ENCODE data around the gene HSCB.
A peak's percentile ranks its signal among the peaks of the same experiment; 100 is the strongest.
"Not testable (repeated sequence)": the region's sequence is repeated elsewhere in the genome, so short reads cannot be mapped to it uniquely, and the experiment has no call there.

Gene HSCB

GRCh38 chr22:28742562-28742962, 723 bp downstream of the HSCB start:
- H3K4me3 ChIP-seq (ENCODE audit: low read depth in 1 of 2, low read length in 2 of 2), result peak overlapping the region; percentile 85 to 92
- peaks cover 20 to 35% of the 10 kb centered on the region in 2 donors for H3K36me3 ChIP-seq (ENCODE audit: control insufficient read depth in 1 of 2, insufficient read depth in 2 of 2, low read length in 2 of 2)
- no peaks in the 10 kb centered on the region for H3K9me3 ChIP-seq (ENCODE audit: control insufficient read depth in 1 of 2, low read length in 2 of 2)
- H3K27ac ChIP-seq (ENCODE audit: low read length), result peak overlapping the region; percentile 97
- H3K27me3 ChIP-seq (ENCODE audit: low read depth, low read length), result no peaks in the 10 kb centered on the region
- H3K4me1 ChIP-seq (ENCODE audit: control insufficient read depth in 1 of 2, insufficient read depth in 2 of 2, low read length in 2 of 2), result peaks cover 0 to 15% of the 10 kb centered on the region in 2 donors

GRCh38 chr22:28743852-28744251, 2.0 kb downstream of the HSCB start:
- Histone ChIP-seq H3K4me1 (ENCODE audit: control insufficient read depth in 1 of 2, insufficient read depth in 2 of 2, low read length in 2 of 2) (peaks cover 0 to 15% of the 10 kb centered on the region in 2 donors), H3K27me3 (ENCODE audit: low read depth, low read length) (no peaks in the 10 kb centered on the region), H3K27ac (ENCODE audit: low read length) (no peak overlapping the region), H3K9me3 (ENCODE audit: control insufficient read depth in 1 of 2, low read length in 2 of 2) (no peaks in the 10 kb centered on the region), H3K4me3 (ENCODE audit: low read depth in 1 of 2, low read length in 2 of 2) (no peak overlapping the region), H3K36me3 (ENCODE audit: control insufficient read depth in 1 of 2, insufficient read depth in 2 of 2, low read length in 2 of 2) (peaks cover 24 to 40% of the 10 kb centered on the region in 2 donors)

- peaks cover 16 to 29% of the 10 kb centered on the region in 2 donors for H3K36me3 ChIP-seq (ENCODE audit: control insufficient read depth in 1 of 2, insufficient read depth in 2 of 2, low read length in 2 of 2)
Measured at GRCh38 chr22:28750471-28750881, 8.6 kb downstream of the HSCB start.

GRCh38 chr22:28754512-28754911, 12.7 kb downstream of the HSCB start:
- not testable (repeated sequence) for H3K36me3 ChIP-seq (ENCODE audit: control insufficient read depth in 1 of 2, insufficient read depth in 2 of 2, low read length in 2 of 2); H3K9me3 ChIP-seq (ENCODE audit: control insufficient read depth in 1 of 2, low read length in 2 of 2); H3K27ac ChIP-seq (ENCODE audit: low read length); H3K4me1 ChIP-seq (ENCODE audit: control insufficient read depth in 1 of 2, insufficient read depth in 2 of 2, low read length in 2 of 2); H3K4me3 ChIP-seq (ENCODE audit: low read depth in 1 of 2, low read length in 2 of 2); H3K27me3 ChIP-seq (ENCODE audit: low read depth, low read length)

More at GRCh38 chr22:28750471-28750881, 8.6 kb downstream of the HSCB start:
- Histone ChIP-seq H3K27me3 (ENCODE audit: low read depth, low read length) (no peaks in the 10 kb centered on the region), H3K4me1 (ENCODE audit: control insufficient read depth in 1 of 2, insufficient read depth in 2 of 2, low read length in 2 of 2) (no peaks in the 10 kb centered on the region), H3K9me3 (ENCODE audit: control insufficient read depth in 1 of 2, low read length in 2 of 2) (no peaks in the 10 kb centered on the region), H3K4me3 (ENCODE audit: low read depth in 1 of 2, low read length in 2 of 2) (no peak overlapping the region), H3K27ac (ENCODE audit: low read length) (no peak overlapping the region)

GRCh38 chr22:28759861-28760560, 18.2 kb downstream of the HSCB start:
- H3K27me3 ChIP-seq (ENCODE audit: low read depth, low read length), result no peaks in the 10 kb centered on the region
- H3K36me3 ChIP-seq (ENCODE audit: control insufficient read depth in 1 of 2, insufficient read depth in 2 of 2, low read length in 2 of 2), result no peaks in the 10 kb centered on the region
- no peaks in the 10 kb centered on the region for H3K9me3 ChIP-seq (ENCODE audit: control insufficient read depth in 1 of 2, low read length in 2 of 2)
- H3K4me3 ChIP-seq (ENCODE audit: low read depth in 1 of 2, low read length in 2 of 2), result no peak overlapping the region
- H3K4me1 ChIP-seq (ENCODE audit: control insufficient read depth in 1 of 2, insufficient read depth in 2 of 2, low read length in 2 of 2), result peaks cover 0 to 5% of the 10 kb centered on the region in 2 donors
- H3K27ac ChIP-seq (ENCODE audit: low read length), result no peak overlapping the region

GRCh38 chr22:28761449-28761755, 19.6 kb downstream of the HSCB start:
- Histone ChIP-seq H3K36me3 (ENCODE audit: control insufficient read depth in 1 of 2, insufficient read depth in 2 of 2, low read length in 2 of 2) (no peaks in the 10 kb centered on the region), H3K4me3 (ENCODE audit: low read depth in 1 of 2, low read length in 2 of 2) (no peak overlapping the region), H3K9me3 (ENCODE audit: control insufficient read depth in 1 of 2, low read length in 2 of 2) (no peaks in the 10 kb centered on the region), H3K27ac (ENCODE audit: low read length) (no peak overlapping the region), H3K4me1 (ENCODE audit: control insufficient read depth in 1 of 2, insufficient read depth in 2 of 2, low read length in 2 of 2) (peaks cover 0 to 5% of the 10 kb centered on the region in 2 donors), H3K27me3 (ENCODE audit: low read depth, low read length) (no peaks in the 10 kb centered on the region)

GRCh38 chr22:28762000-28762399, 20.2 kb downstream of the HSCB start:
- not testable (repeated sequence) for H3K27ac ChIP-seq (ENCODE audit: low read length); H3K36me3 ChIP-seq (ENCODE audit: control insufficient read depth in 1 of 2, insufficient read depth in 2 of 2, low read length in 2 of 2); H3K9me3 ChIP-seq (ENCODE audit: control insufficient read depth in 1 of 2, low read length in 2 of 2); H3K27me3 ChIP-seq (ENCODE audit: low read depth, low read length); H3K4me1 ChIP-seq (ENCODE audit: control insufficient read depth in 1 of 2, insufficient read depth in 2 of 2, low read length in 2 of 2); H3K4me3 ChIP-seq (ENCODE audit: low read depth in 1 of 2, low read length in 2 of 2)

- no peak overlapping the region for H3K4me3 ChIP-seq (ENCODE audit: low read depth in 1 of 2, low read length in 2 of 2)
- no peaks in the 10 kb centered on the region for H3K9me3 ChIP-seq (ENCODE audit: control insufficient read depth in 1 of 2, low read length in 2 of 2)
- H3K36me3 ChIP-seq (ENCODE audit: control insufficient read depth in 1 of 2, insufficient read depth in 2 of 2, low read length in 2 of 2), result no peaks in the 10 kb centered on the region
- H3K27me3 ChIP-seq (ENCODE audit: low read depth, low read length), result no peaks in the 10 kb centered on the region
- no peaks in the 10 kb centered on the region for H3K4me1 ChIP-seq (ENCODE audit: control insufficient read depth in 1 of 2, insufficient read depth in 2 of 2, low read length in 2 of 2)
- no peak overlapping the region for H3K27ac ChIP-seq (ENCODE audit: low read length)
Measured at GRCh38 chr22:28766628-28767027, 24.8 kb downstream of the HSCB start.

- H3K9me3 ChIP-seq (ENCODE audit: control insufficient read depth in 1 of 2, low read length in 2 of 2), result no peaks in the 10 kb centered on the region
Measured at GRCh38 chr22:28768701-28769393, 27.0 kb downstream of the HSCB start.

GRCh38 chr22:28769394-28770085, 27.7 kb downstream of the HSCB start:
- H3K36me3 ChIP-seq (ENCODE audit: control insufficient read depth in 1 of 2, insufficient read depth in 2 of 2, low read length in 2 of 2), result peaks cover 0 to 8% of the 10 kb centered on the region in 2 donors

More at GRCh38 chr22:28768701-28769393, 27.0 kb downstream of the HSCB start:
- Histone ChIP-seq H3K27ac (ENCODE audit: low read length) (no peak overlapping the region), H3K4me3 (ENCODE audit: low read depth in 1 of 2, low read length in 2 of 2) (no peak overlapping the region), H3K27me3 (ENCODE audit: low read depth, low read length) (no peaks in the 10 kb centered on the region), H3K4me1 (ENCODE audit: control insufficient read depth in 1 of 2, insufficient read depth in 2 of 2, low read length in 2 of 2) (peaks cover 0 to 3% of the 10 kb centered on the region in 2 donors), H3K36me3 (ENCODE audit: control insufficient read depth in 1 of 2, insufficient read depth in 2 of 2, low read length in 2 of 2) (peaks cover 0 to 8% of the 10 kb centered on the region in 2 donors)

GRCh38 chr22:28771195-28771791, 29.5 kb downstream of the HSCB start:
- no peak overlapping the region for H3K27ac ChIP-seq (ENCODE audit: low read length)
- H3K4me1 ChIP-seq (ENCODE audit: control insufficient read depth in 1 of 2, insufficient read depth in 2 of 2, low read length in 2 of 2), result peaks cover 0 to 15% of the 10 kb centered on the region in 2 donors
- no peak overlapping the region for H3K4me3 ChIP-seq (ENCODE audit: low read depth in 1 of 2, low read length in 2 of 2)
- H3K9me3 ChIP-seq (ENCODE audit: control insufficient read depth in 1 of 2, low read length in 2 of 2), result no peaks in the 10 kb centered on the region
- H3K36me3 ChIP-seq (ENCODE audit: control insufficient read depth in 1 of 2, insufficient read depth in 2 of 2, low read length in 2 of 2), result peaks cover 0 to 8% of the 10 kb centered on the region in 2 donors
- H3K27me3 ChIP-seq (ENCODE audit: low read depth, low read length), result no peaks in the 10 kb centered on the region

More at GRCh38 chr22:28769394-28770085, 27.7 kb downstream of the HSCB start:
- Histone ChIP-seq H3K4me3 (ENCODE audit: low read depth in 1 of 2, low read length in 2 of 2) (no peak overlapping the region), H3K27ac (ENCODE audit: low read length) (no peak overlapping the region), H3K27me3 (ENCODE audit: low read depth, low read length) (no peaks in the 10 kb centered on the region), H3K9me3 (ENCODE audit: control insufficient read depth in 1 of 2, low read length in 2 of 2) (no peaks in the 10 kb centered on the region), H3K4me1 (ENCODE audit: control insufficient read depth in 1 of 2, insufficient read depth in 2 of 2, low read length in 2 of 2) (peaks cover 0 to 10% of the 10 kb centered on the region in 2 donors)
